GM12878 (cell line): ENCODE results near the gene TTC8. TPM values are rescaled to one million over a fixed set of nuclear protein-coding genes. Genes with fewer than 3 reads are reported as not detected.

Experiments
- ATAC-seq: fragments of 200-7000 bp; cut with Tn5 transposase; 3 replicates; pipeline ENCODE4 v1.9.1; 2020; ENCODE audit warnings: mild to moderate bottlenecking, moderate library complexity
- BruUV-seq: library from RNA; stranded (reverse); fragments of 400-500 nt; replicated peaks from 2 replicates; lab custom pipeline; 2021; lab: Mats Ljungman, UMichigan
- CTCF ChIA-PET: fragments of 300-600 bp; sonication (Branson Sonifier 250); formaldehyde crosslinking; extraction: SDS; loops from one replicate; lab custom pipeline; 2021; ENCODE audit warnings: inconsistent platforms; lab: Yijun Ruan, JAX
- POLR2A ChIA-PET: fragments of 350-600 bp; formaldehyde crosslinking; extraction: SDS; loops from one replicate; lab custom pipeline; 2021; ENCODE audit warnings: inconsistent platforms; lab: Charles Lee
- RAD21 ChIA-PET: fragments of 300-600 bp; sonication (Branson Sonifier 250); formaldehyde crosslinking; loops from one replicate; lab custom pipeline; 2023; ENCODE audit warnings: antibody characterized with exemption; ENCODE audit not compliant: unreplicated experiment; lab: Charles Lee
- SMC1A ChIA-PET: fragments of 300-600 bp; sonication (Branson Sonifier 250); formaldehyde crosslinking; loops from one replicate; lab custom pipeline; 2023; ENCODE audit not compliant: unreplicated experiment, uncharacterized antibody; lab: Charles Lee
- DNase-seq: peaks from one replicate; pipeline ENCODE4 v3.0.0-alpha.2; 2011; ENCODE audit warnings: low read depth, low spot score
- FAIRE-seq: peaks from 3 replicates; lab custom pipeline; 2011; peaks lifted over from hg19 to GRCh38; lab: Jason Lieb, UNC
- H2AFZ ChIP-seq: 2 replicates; pipeline ENCODE4 v1.6.0; 2011; ENCODE audit warnings: low read depth, low read length, control low read depth; ENCODE audit not compliant: control insufficient read depth
- H3K27ac ChIP-seq: 2 replicates; pipeline ENCODE4 v1.5.1; 2011; ENCODE audit warnings: control low read depth; ENCODE audit not compliant: control insufficient read depth, insufficient read depth
- H3K27me3 ChIP-seq, 2 experiments: replicated peaks in 1 of 2; 2 replicates each; pipeline versions ENCODE4 v1.6.0 to v1.6.1; 2011; ENCODE audit warnings: low read length in 1 of 2; ENCODE audit not compliant: control insufficient read depth in 2 of 2, insufficient read depth in 2 of 2
- H3K36me3 ChIP-seq, 2 experiments: 2 replicates each; pipeline ENCODE4 v1.5.1; 2011; ENCODE audit warnings: low read length in 1 of 2; ENCODE audit not compliant: control insufficient read depth in 2 of 2, insufficient read depth in 2 of 2
- H3K4me1 ChIP-seq: 2 replicates; pipeline ENCODE4 v1.6.1; 2011; ENCODE audit warnings: mild to moderate bottlenecking, low read length, moderate library complexity, mixed read lengths; ENCODE audit not compliant: control insufficient read depth, insufficient read depth
- H3K4me2 ChIP-seq: 2 replicates; pipeline ENCODE4 v1.6.0; 2011; ENCODE audit warnings: control low read depth; ENCODE audit not compliant: control insufficient read depth, insufficient read depth
- H3K4me3 ChIP-seq: fragments of 200-600 bp; sonication (generic); 2 replicates; pipeline ENCODE4 v1.5.1; 2016
- H3K79me2 ChIP-seq: 2 replicates; pipeline ENCODE4 v1.6.0; 2011; ENCODE audit warnings: low read length; ENCODE audit not compliant: control insufficient read depth, insufficient read depth
- H3K9ac ChIP-seq: 2 replicates; pipeline ENCODE4 v1.8.0; 2011; ENCODE audit warnings: low read length, control low read depth, mixed read lengths; ENCODE audit not compliant: control insufficient read depth, insufficient read depth
- H3K9me3 ChIP-seq: replicated peaks from 3 replicates; pipeline ENCODE4 v1.5.1; 2011; ENCODE audit warnings: mild to moderate bottlenecking, low read length; ENCODE audit not compliant: control insufficient read depth, insufficient read depth
- H4K20me1 ChIP-seq: 2 replicates; pipeline ENCODE4 v1.6.0; 2011; ENCODE audit not compliant: control insufficient read depth, insufficient read depth
- ASH2L ChIP-seq: fragments of 300-600, 200-600 bp; sonication (generic); IDR thresholded peaks from 2 replicates; pipeline ENCODE4 v1.6.1; 2017; ENCODE audit warnings: low read depth, mild to moderate bottlenecking, borderline replicate concordance
- CBX5 ChIP-seq: sonication (generic); IDR thresholded peaks from 2 replicates; pipeline ENCODE4 v1.6.1; 2016; ENCODE audit warnings: low read depth, moderate library complexity, mild to moderate bottlenecking, inconsistent platforms
- CREM ChIP-seq: IDR thresholded peaks from 2 replicates; pipeline ENCODE4 v1.6.1; 2014; ENCODE audit warnings: antibody characterized with exemption, low read depth
- DPF2 ChIP-seq: fragments of 450-650 bp; IDR thresholded peaks from 2 replicates; pipeline ENCODE4 v1.6.1; 2017; ENCODE audit warnings: mild to moderate bottlenecking
- IKZF2 ChIP-seq, 2 experiments: fragments of 450-650 bp; IDR thresholded peaks; 2 replicates each; pipeline ENCODE4 v1.6.1; 2017; ENCODE audit warnings: mild to moderate bottlenecking in 2 of 2, moderate library complexity in 2 of 2
- NBN ChIP-seq: fragments of 450-650 bp; IDR thresholded peaks from 2 replicates; pipeline ENCODE4 v1.6.1; 2016
- NFYB ChIP-seq: IDR thresholded peaks from 2 replicates; pipeline ENCODE4 v1.6.1; 2011; ENCODE audit warnings: low read depth, mild to moderate bottlenecking, low read length, improper control_type of control experiment, moderate library complexity; ENCODE audit not compliant: insufficient read depth
- PAX8 ChIP-seq: fragments of 450-650 bp; IDR thresholded peaks from 2 replicates; pipeline ENCODE4 v1.6.1; 2017; ENCODE audit warnings: mild to moderate bottlenecking, moderate library complexity
- PBX3 ChIP-seq: IDR thresholded peaks from 2 replicates; pipeline ENCODE4 v1.6.1; 2011; ENCODE audit warnings: mild to moderate bottlenecking, low read depth, low read length, moderate library complexity; ENCODE audit not compliant: insufficient replicate concordance
- POLR2AphosphoS2 ChIP-seq: IDR thresholded peaks from 2 replicates; pipeline ENCODE4 v1.6.1; 2011; ENCODE audit warnings: low read depth, mild to moderate bottlenecking, low read length, improper control_type of control experiment, moderate library complexity
- SIN3A ChIP-seq: IDR thresholded peaks from 2 replicates; pipeline ENCODE4 v1.6.1; 2012; ENCODE audit warnings: low read depth, low read length, improper control_type of control experiment
- SMAD5 ChIP-seq: IDR thresholded peaks from 2 replicates; pipeline ENCODE4 v1.6.1; 2016; ENCODE audit warnings: antibody characterized with exemption, low read depth
- SMC3 ChIP-seq: IDR thresholded peaks from 2 replicates; pipeline ENCODE4 v1.6.1; 2011; ENCODE audit warnings: low read length, improper control_type of control experiment, borderline replicate concordance
- SRF ChIP-seq, 2 experiments: IDR thresholded peaks; 2 replicates each; pipeline ENCODE4 v1.6.1; 2011; ENCODE audit warnings: low read depth in 2 of 2, low read length in 2 of 2, mild to moderate bottlenecking in 1 of 2, moderate library complexity in 1 of 2
- TBL1XR1 ChIP-seq: IDR thresholded peaks from 2 replicates; pipeline ENCODE4 v1.6.1; 2012; ENCODE audit warnings: low read depth, low read length, improper control_type of control experiment
- USF2 ChIP-seq: IDR thresholded peaks from 2 replicates; pipeline ENCODE4 v1.6.1; 2011; ENCODE audit warnings: low read depth, low read length, improper control_type of control experiment, borderline replicate concordance
- YBX1 ChIP-seq: fragments of 450-650 bp; IDR thresholded peaks from 2 replicates; pipeline ENCODE4 v1.6.1; 2016; ENCODE audit warnings: antibody characterized with exemption
- YY1 ChIP-seq: IDR thresholded peaks from 2 replicates; pipeline ENCODE4 v1.6.1; 2011; ENCODE audit warnings: low read depth, mild to moderate bottlenecking, low read length
- ZNF592 ChIP-seq: fragments of 450-650 bp; IDR thresholded peaks from 2 replicates; pipeline ENCODE4 v1.6.1; 2017; ENCODE audit warnings: mild to moderate bottlenecking, moderate library complexity
- WGBS: methylation state at CpG from one replicate; pipeline ENCODE4 v1.1.6; 2016; ENCODE audit warnings: low lambda C conversion rate; ENCODE audit not compliant: insufficient replicate concordance, insufficient coverage; ENCODE audit errors: missing lambda C conversion rate; 5-methylcytosine and 5-hydroxymethylcytosine counted together
- in situ Hi-C: fragments of 300-500 bp; cut with MboI; formaldehyde crosslinking; loops from 9 replicates; pipeline ENCODE4 v1.14.3; 2018; ENCODE audit warnings: mixed read lengths
- intact Hi-C: fragments of 100-400 bp; cut with micrococcal nuclease; formaldehyde crosslinking; loops from one replicate; pipeline ENCODE4 v1.14.2; 2022; ENCODE audit not compliant: unreplicated experiment
- polyA plus RNA-seq, 11 experiments: library from polyadenylated mRNA; depleted of rRNA in 4 of 11; unstranded in 6 of 11; stranded (reverse) in 5 of 11; fragments of >200 nt; fragmentation: Nextera tagmentation in 4 of 11; fragmentation: Illumina TruSeq in 1 of 11; extraction: Ambion mirVana in 4 of 11; extraction: Trizol in 1 of 11; gene quantifications; 1 replicate in 1 of 11; 2 replicates in 10 of 11; pipeline versions ENCODE4 v1.2.1 to v1.2.3, GENCODE V29; 2011 to 2016; ENCODE audit warnings: inconsistent platforms in 2 of 11, missing spikeins in 2 of 11, low read depth in 1 of 11
- total RNA-seq, 4 experiments: library from RNA; depleted of rRNA in 3 of 4; stranded (reverse); fragments of >200 nt in 3 of 4; fragmentation: Illumina TruSeq in 1 of 4; extraction: Trizol in 1 of 4; gene quantifications; 2 replicates each; pipeline versions ENCODE4 v1.2.1 to v1.2.3, GENCODE V29; 2013 to 2021

TTC8 gene
- total and polyA plus RNA-seq, 10 of the 15 experiments (the other 5 are each of a cell fraction or from before 2014, with no cell fraction given) = 1.5 to 4.6 (median 2.5) TPM

GRCh38 chr14:88864198-88864597, 39.7 kb downstream of the TTC8 start:
- SMC1A ChIA-PET = no interaction called here
- no peaks in the 10 kb centered on the region for H3K4me1 ChIP-seq
- no peaks in the 10 kb centered on the region for H3K27me3 ChIP-seq
- in situ Hi-C loops = no loop called here
- H3K27ac ChIP-seq = no peak overlapping the region
- H3K36me3 ChIP-seq = no peaks in the 10 kb centered on the region
- H4K20me1 ChIP-seq = no peaks in the 10 kb centered on the region
- ATAC-seq (no peak), DNase-seq (no peak), FAIRE-seq (no peak)
- RAD21 ChIA-PET = no interaction called here
- no peak overlapping the region for H3K4me2 ChIP-seq
- no peaks in the 10 kb centered on the region for H3K79me2 ChIP-seq
- H3K9ac ChIP-seq = no peak overlapping the region
- CTCF ChIA-PET = interaction anchor here (1.0 to 1.2 kb wide), 2 partner anchors 197 to 675 kb away, joined by 3 read pairs; no protein-coding TSS in a partner anchor
- no peaks in the 10 kb centered on the region for H3K9me3 ChIP-seq
- BruUV-seq = no TSS peak
- 96% methylated on average over 1 of the region's 1 CpG for WGBS
- intact Hi-C loops = no loop called here
- H2AFZ ChIP-seq = no peak overlapping the region
- no peak for TF ChIP-seq USF2
- no peak for TF ChIP-seq YY1
- TF ChIP-seq IKZF2 (IDR thresholded peaks at IDR 0.05) = no peak
- no peak for TF ChIP-seq SIN3A
- TF ChIP-seq PAX8 = no peak
- no peak for TF ChIP-seq SMC3
- TF ChIP-seq YBX1 = no peak
- no peak for TF ChIP-seq DPF2
- no peak for TF ChIP-seq SMAD5
- TF ChIP-seq ASH2L = no peak
- TF ChIP-seq PBX3 = no peak
- no peak for TF ChIP-seq SRF (IDR thresholded peaks at IDR 0.05; ENCODE audit: low read depth in 2 of 2, low read length in 2 of 2)
- TF ChIP-seq CREM = no peak
- TF ChIP-seq CBX5 = no peak
- TF ChIP-seq NFYB = no peak
- TF ChIP-seq TBL1XR1 = no peak
- no peak for TF ChIP-seq ZNF592
- no peak for TF ChIP-seq NBN
- no peak for TF ChIP-seq POLR2AphosphoS2
- POLR2A ChIA-PET = no interaction called here
- no peak overlapping the region for H3K4me3 ChIP-seq
